Choroid plexus epithelial cell (primary cell): Measurements from ENCODE around the gene ADAD2.

Experiments
- DNase-seq: peaks from one replicate; pipeline ENCODE4 v3.0.0-alpha.2; 2010; ENCODE audit warnings: low read depth
- H3K4me3 ChIP-seq: 2 replicates; pipeline ENCODE4 v1.5.1; 2011; ENCODE audit warnings: low read depth, mild to moderate bottlenecking, control low read depth, low read length, moderate library complexity
- TF ChIP-seq, protein P1 (sequence below): conservative IDR thresholded peaks from 2 replicates; pipeline ENCODE4 v1.5.1; 2011; ENCODE audit warnings: low read depth, mild to moderate bottlenecking, control low read depth, inconsistent platforms, low read length, moderate library complexity

ADAD2 gene

DNA sequence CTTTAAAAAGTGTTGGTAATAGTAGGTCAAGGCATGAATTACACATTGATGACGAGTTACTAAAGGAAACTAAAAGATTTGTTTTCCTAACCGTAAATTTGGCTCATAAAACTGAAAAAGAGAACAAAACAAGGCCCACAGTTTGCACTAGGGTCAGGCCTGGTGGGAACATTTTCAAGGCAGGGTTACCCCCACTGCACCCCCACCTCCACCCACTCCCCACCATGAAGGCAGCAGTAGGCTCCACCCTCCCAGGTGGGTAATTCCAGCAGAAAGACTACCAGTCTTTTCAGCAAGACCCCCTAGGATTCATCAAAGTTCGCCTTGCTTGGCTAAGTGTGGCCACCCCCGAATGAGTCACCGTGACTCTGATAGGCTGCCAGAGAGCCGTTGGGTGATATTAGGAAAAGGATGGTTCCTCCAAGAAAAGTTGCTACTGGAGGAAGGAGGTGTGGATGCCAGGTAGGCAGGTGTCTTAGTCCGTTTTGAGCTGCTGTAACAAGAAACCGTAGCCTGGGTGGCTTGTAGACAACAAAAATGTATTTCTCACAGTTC, 37.2 kb upstream of the ADAD2 start:
- no peak overlapping the region for H3K4me3 ChIP-seq
- no peak for DNase-seq
- TF ChIP-seq, protein P1, sequence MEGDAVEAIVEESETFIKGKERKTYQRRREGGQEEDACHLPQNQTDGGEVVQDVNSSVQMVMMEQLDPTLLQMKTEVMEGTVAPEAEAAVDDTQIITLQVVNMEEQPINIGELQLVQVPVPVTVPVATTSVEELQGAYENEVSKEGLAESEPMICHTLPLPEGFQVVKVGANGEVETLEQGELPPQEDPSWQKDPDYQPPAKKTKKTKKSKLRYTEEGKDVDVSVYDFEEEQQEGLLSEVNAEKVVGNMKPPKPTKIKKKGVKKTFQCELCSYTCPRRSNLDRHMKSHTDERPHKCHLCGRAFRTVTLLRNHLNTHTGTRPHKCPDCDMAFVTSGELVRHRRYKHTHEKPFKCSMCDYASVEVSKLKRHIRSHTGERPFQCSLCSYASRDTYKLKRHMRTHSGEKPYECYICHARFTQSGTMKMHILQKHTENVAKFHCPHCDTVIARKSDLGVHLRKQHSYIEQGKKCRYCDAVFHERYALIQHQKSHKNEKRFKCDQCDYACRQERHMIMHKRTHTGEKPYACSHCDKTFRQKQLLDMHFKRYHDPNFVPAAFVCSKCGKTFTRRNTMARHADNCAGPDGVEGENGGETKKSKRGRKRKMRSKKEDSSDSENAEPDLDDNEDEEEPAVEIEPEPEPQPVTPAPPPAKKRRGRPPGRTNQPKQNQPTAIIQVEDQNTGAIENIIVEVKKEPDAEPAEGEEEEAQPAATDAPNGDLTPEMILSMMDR = no peak

DNA sequence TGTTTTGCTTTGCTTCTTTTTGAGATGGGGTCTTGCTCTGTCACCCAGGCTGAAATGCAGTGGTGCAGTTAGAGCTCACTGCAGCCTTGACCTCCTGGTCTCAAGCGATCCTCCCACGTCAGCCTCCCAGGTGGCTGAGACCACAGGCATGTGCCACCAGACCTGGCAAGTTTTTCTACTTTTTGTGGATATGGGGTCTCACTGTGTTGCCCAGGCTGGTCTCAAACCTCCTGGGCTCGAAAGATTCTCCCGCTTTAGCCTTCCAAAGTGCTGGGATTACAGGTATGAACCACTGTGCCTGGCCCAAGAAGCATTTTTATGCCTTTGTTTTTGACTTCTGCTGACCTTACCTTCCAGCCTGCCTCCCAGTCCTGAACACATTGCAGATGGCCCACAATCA, 35.7 kb upstream of the ADAD2 start:
- no peak for DNase-seq
- H3K4me3 ChIP-seq = no peak overlapping the region
- TF ChIP-seq, protein P1 = no peak

DNA sequence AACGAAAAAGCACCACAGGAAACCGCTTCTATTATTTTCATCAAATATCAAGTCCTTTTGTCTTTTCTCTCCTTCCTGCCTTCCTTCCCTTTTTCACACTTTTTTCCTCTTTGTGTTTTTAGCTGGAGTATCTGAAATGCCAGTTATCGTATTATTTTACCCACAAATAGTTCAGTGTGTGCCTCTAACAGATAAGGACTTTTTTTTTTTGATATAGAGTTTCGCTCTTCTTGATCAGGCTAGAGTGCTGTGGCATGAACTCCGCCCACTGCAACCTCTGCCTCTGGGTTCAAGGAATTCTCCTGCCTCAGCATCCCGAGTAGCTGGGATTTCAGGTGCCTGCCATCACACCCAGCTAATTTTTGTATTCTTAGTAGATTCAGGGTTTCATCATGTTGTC, 35.2 kb upstream of the ADAD2 start:
- TF ChIP-seq, protein P1 = no peak
- DNase-seq = no peak
- no peak overlapping the region for H3K4me3 ChIP-seq

DNA sequence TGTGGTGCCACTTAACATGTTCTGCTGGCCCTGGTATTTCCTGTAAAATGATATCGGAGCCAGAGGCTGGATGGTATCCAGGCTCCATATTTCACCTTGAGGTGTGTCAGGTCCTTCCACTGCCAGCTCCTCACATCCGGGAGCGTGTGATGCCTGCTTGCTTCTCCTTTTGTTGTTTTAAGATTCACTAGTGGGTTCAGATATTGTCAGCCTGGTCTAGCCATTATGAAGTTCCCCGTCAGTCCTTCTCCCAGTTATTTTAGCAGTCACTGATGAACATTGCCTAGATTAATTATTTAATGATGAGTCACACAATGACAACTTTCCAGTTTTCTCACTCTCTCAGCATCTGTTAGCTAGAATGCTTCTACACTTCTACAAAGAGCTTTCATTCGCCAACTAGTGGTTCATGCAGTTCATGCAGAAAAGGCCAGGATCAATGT, 34.6 kb upstream of the ADAD2 start:
- no peak overlapping the region for H3K4me3 ChIP-seq
- DNase-seq = no peak
- TF ChIP-seq, protein P1 = peak; percentile 26

DNA sequence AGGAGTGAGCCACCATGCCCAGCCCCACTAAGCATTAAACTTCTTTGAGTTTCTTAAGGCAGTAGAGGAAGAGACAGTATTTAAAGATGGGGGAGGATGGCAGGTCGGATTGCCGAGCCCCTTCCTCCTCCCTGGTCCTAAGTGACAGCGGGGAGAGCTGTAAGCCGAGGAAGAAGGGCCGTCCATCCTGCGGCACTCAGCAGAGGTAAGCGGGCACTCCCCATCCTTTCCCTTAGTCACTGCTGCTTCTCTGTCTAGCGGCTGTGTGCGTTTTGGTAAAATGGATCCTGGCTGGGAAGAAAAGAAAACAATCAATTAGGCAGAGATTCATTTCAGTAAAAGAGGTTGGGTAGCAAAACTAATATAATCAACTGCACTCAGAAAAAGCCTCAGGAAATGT, 31.9 kb upstream of the ADAD2 start:
- TF ChIP-seq, protein P1 = no peak
- H3K4me3 ChIP-seq = no peak overlapping the region
- DNase-seq = no peak

DNA sequence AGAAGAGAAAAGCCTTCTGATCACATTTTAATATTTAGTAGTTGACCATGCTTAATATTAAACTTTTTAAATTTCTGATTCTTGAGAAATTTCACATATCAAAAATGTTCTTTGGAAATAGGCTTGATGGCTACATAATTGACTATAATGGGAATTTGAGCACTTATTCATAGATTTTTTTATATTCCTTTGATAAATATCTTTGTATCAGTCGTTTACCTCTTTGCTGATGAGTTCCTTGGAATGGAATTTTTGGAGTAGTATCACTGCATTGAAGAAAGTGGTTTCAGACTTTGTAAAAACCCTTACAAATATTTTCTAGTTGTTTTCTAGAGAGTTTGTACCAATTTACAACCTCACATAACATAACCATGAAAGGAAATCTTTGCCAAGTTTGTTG, 31.2 kb upstream of the ADAD2 start:
- no peak for DNase-seq
- TF ChIP-seq, protein P1 = no peak
- no peak overlapping the region for H3K4me3 ChIP-seq

DNA sequence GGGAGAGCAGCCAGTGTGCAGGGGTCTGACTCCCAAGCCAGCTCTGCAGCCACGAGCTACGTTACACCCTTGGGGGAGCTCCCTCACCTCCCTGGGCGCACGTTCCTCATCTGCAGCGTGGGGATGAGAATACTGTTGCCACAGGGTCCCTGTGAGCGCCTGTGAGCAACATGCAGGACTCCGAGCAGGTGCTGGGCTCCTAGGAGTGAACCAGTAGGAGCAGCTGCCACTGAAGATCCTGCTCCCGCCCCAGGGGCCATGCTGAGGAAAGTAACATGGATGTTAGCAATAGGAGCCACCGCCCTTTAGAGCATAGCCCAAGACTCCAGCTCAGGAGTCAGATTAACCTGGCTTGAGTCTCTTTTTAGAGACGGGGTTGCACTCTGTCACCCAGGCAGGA, 29.9 kb upstream of the ADAD2 start:
- no peak for DNase-seq
- TF ChIP-seq, protein P1 = no peak
- H3K4me3 ChIP-seq = no peak overlapping the region
